Stimulated activated CD8-positive, alpha-beta memory T cell treated with anti-CD3 and anti-CD28 coated beads, Interleukin-4, amount 100 ng/mL, for 1 hour (primary cell): ENCODE measurements around the gene PTPRS.
"Not testable (repeated sequence)": the region's sequence is repeated elsewhere in the genome, so short reads cannot be mapped to it uniquely, and the experiment has no call there.

Source experiments
- DNase-seq, 2 donors: peaks; one replicate each; pipeline ENCODE4 v3.0.0-alpha.2; 2020; ENCODE audit warnings: low read depth in 2 of 2, low spot score in 1 of 2

The PTPRS gene

DNA sequence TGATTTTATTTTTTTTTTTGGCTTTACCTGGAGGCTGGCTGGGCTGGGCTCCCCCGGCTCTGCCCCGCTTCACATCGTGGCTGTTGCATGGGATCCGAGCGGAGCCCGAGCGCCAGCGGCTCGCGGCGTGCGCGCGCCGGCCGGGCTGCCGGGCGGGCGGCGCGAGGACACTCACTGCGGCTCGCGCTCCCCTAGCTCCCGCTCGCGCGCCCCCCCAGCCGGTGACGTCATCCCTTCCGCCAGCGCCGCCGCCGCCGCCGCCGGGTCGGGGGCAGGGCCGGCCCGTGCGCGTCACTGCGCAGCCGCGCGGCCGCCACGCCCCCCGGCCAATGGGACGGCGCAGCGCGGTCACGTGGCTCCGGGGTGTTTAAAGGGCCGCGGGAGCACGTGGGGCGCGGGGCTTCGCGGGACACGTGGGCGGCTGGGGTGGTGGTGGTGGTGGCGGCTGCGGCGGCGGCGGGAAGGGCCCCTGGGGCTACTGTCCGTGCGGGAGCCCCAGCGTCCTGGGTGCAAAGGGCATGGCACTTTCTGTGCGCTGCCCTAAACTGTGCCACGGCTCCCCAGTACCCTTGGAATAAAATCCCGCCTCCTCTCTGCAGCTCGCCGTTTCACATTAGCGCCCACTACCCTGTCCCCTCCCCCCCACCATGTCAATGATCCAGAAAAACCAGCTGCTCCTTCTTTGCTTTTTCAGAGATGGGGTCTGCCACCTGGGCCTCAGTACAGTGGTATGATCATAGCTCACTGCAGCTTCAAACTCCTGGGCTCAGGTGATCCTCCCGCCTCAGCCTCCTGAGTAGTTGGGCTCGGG is at the start of gene PTPRS:
TSS of gene PTPRS (minus strand) at position 176 of the 811 bp plus-strand sequence. CDS start 54,672 bp downstream, outside the sequence.
- peak; percentile 28 to 34 for DNase-seq

DNA sequence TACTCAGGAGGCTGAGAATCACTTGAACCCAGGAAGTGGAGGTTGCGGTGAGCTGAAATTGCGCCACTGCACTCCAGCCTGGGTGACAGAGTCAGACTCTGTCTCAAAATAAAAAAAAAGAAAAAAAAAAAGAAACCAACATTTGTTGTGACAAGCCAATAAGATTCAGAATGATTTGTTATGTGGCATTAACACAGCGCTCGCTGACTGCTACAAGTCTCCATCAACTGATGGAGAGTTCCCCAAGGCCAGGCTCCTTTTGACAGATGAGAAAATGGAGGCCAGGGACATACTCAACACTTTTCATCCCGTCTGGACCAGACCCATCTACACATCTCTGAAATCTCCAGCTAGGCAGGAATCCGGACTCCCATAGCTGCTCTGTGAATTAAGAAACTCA is 48.7 kb upstream of the PTPRS start:
- DNase-seq = no peak

DNA sequence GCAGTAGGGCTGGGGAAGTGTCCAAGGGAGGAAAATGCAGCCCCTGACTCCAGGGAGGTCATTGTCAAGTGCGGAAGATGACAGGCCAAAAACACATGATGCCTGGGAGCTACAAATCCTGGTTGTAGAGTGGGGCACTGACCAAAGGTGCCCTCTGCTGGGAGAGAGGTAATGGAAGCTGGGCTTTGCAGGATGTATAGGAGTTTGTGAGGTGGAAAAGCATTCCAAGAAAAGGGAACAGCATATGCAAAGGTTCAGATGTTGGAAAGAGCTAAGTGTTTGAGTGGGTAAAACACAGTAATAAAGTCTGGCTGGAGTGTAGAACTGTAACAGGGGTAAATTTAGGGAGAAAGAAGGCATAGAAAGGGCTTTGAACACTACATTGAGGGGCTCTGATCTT is 46.9 kb upstream of the PTPRS start:
- DNase-seq = no peak

DNA sequence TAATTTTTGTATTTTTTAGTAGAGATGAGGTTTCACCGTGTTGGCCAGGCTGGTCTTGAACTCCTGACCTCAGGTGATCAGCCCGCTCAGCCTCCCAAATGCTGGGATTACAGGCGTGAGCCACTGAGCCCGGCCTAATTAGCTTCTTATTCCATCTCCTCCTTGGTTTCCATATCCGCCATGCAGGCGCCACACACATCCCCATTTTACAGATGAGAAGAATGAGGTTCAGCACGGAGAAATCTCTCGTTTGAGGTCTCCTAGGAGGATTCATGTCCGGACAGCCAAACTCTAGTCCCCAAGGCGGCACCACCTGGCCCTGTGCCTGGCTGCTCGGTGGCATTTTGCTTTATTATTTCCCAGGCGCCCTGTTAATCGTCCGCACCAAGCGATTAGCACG is 46.2 kb upstream of the PTPRS start:
- no peak for DNase-seq

DNA sequence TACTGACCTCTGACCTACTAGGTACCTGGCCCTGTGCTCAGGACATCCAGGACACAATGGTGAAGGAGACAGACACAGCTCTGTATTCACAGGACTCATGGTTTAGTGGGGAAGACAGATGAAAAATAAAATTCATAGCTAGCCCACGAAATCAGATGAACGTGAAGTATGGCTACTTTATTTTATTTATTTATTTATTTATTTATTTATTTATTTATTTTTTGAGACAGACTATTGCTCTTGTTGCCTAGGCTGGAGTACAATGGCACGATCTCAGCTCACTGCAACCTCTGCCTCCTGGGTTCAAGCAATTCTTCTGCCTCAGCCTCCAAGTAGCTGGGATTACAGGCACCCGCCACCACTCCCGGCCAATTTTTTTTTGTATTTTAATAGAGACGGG is 40.6 kb upstream of the PTPRS start:
- not testable (repeated sequence) for DNase-seq

DNA sequence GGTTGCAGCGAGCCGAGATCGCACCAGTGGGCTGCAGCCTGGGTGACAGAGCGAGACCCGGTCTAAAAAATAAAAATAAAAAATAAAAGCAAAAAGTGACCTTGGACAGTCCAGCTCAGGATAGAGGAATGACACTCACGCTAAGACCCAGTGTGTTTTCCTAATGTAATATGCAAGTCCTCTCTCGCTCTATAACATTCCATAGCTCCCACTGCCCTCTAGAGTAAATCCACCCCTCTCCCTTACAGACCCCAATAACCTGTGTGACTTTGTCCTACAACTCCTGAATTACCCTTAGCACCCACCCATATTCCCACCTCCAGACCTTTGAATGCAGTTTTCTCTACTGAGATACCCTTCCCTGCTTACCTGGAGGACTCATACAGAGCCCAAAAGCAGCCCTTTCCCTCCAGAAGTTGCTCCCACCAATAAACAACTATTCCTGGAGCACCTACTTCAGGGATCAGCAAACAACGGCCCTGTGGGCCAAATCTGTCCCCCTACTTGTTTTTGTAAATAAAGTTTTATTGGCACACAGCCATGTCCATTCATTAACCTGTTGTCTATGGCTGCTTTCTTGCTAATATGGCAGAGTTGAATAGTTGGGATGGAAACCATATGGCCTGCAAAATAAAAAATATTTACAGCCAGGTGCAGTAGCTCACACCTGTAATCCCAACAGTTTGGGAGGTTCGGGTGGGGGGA is 39.8 kb upstream of the PTPRS start:
- no peak for DNase-seq

DNA sequence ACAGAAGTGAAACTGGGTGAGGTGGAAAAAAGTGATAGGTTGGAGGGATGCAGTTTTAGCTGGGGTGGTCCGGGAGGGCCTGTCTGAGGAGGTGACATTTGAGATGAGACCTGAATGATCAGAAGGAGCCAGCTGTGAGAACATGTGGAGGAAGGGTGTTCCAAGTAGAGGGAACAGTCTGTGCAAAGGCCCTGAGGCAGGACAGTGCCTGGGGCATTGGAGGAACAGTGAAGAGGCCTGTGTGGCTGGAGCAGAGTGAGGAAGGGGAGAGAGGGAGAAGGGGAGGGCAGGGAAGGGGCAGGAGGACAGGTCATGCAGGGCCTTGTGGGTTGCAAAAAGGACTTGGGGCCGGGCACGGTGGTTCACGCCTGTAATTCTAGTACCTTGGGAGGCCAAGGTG is 36.3 kb upstream of the PTPRS start:
- no peak for DNase-seq

DNA sequence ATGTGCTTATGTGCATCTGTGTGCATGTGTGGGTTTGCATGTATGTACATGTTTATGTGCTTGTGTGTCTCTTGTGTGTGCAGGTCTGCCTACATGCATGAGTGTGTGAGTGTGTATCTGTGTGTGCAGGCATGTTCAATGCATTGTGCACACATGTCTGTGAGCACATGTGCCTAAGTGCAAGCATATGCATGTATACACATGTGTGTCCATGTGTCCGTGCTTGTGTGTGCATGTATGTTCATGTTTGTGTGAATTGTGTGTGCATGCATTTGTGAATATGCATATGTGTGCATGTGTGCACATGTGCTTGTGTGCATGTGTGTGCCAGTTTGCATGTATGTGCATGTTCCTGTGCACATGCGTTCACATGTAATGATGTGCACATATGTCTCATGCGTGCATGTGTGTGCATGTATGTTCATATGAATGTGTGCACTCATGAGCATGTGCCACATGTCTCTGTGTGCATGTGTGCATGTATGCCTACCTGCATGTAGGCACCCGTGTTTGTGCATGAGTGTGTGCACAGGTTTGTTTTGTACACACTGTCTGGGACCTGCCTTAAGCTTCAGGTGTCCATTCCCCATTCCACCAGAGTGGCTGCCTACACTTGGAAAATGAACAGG is 32.1 kb upstream of the PTPRS start:
- DNase-seq = no peak

DNA sequence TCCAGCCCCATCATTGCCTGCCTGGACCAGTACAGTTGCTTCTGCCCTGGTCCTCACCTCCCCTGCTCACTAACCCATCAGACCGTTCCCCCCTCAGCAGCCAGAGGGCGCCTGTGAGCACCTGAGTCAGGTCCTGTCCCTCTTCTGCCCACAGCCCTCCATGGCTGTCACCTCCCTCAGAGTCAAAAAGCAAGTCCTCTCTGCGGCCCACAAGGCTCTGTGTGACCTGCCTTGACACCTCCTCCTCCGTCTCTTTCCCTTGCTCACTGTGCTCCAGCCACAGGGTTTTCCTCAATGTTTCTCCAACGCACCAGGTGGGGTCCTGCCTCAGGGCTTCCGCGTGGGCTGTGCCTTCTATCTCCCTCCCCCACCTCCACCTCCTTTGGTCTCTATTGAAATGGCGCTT is 29.4 kb upstream of the PTPRS start:
- peak in 1 of 2 donors; percentile 4 for DNase-seq

DNA sequence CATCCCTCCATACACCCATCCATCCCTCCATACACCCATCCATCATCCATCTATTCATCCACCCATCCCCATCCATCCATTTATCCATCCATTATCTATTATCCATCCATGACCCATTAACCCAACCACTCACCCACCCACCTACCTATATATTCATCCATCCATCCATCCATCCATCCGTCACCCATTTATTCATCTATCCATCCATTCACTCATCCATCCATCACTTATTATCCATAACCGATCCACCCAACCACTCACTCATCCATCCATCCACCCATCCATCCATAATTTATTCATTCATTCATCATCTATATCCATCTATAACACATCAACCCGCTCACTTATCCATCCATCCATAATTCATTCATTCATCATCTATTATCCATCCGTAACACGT is 28.7 kb upstream of the PTPRS start:
- no peak for DNase-seq

DNA sequence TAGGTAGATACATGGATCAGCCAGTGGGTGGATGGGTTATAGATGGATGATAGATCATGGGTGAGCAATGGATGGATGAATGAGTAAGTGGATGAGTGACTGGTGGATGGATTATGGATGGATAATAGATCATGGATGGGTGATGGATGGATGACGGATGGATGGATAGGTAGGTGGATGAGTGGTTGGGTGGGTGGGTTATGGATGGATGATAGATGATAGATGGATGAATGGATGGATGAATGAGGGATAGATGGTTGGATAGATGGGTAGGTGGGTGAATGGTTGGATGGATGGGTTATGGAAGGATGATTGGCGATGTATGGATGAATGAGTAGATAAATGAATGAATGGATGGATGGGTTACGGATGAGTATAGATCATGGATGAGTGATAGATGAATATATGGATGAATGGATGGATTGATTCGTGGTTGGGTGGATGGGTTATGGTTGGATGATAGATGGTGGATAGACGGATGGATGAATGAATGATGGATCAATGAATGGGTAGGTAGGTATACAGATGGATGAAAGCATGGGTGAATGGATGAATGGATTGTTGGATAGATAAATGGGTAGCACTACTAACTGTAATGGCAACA is 27.0 kb upstream of the PTPRS start:
- no peak for DNase-seq

DNA sequence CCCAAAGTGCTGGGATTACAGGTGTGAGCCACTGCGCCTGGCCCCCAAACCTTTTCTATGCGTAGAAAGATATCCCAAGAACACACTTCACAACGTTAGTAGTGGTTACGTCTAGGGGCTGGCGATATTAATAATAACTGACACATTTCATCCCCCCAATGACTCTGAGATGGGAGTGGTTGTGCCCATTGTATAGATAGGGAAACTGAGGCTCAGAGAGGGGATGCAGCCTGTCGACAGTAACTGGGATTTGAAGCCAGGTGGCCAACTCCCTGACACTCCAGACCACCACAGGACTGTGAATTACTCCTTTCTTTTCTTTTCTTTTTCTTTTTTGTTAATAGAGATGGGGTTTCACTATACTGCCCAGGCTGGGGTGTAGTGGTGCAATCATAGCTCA is 25.3 kb upstream of the PTPRS start:
- DNase-seq = no peak

DNA sequence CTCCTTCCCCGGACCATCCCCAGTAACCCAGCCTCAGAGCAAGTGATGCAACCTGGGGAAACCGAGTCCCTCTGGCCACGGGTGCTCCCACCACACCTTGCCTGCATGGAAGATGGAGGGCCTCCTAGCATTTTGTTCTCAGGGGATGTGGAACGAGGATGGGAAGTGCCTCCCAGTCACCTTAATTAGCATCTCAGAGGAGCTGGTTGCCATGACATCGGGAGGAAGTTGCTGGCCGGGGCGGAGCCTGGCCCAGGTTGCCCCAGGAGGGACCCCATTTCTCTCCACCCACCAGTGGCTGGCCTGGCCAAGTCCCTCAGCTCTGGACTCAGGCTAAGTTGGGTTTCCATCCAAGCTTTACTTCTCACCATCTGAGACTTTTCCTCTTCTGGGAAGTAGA is 24.1 kb upstream of the PTPRS start:
- DNase-seq = no peak

DNA sequence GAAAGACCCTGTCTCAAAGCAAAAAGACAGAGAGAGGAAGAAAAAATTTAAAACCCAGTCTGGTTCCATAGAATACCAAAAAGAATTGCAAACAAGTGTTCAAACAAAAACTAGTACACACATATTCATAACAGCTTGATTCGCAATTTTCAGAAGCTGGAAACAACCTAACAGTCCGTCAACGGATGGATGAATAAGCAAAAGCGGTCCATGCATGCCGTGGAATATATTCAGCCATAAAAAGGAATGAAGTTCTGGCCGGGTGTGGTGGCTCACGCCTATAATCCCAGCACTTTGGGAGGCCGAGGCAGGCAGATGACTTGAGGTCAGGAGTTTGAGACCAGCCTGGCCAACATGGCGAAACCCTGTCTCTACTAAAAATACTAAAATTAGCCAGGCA is 21.2 kb upstream of the PTPRS start:
- not testable (repeated sequence) for DNase-seq

DNA sequence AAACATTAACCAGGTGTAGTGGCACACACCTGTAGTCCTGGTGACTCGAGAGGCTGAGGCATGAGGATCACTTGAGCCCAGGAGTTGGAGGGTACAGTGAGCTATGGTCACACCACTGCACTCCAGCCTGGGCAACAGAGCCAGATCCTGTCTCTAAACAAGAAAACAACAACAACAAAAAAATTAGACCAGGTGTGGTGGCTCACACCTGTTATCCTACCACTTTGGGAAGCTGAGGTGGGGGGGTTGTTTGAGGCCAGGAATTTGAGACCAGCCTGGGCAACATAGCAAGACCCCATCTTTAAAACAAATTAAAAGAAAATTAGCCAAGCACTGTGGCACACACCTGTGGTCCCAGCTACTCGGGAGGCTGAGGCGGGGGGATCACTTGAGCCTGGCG is 20.8 kb upstream of the PTPRS start:
- no peak for DNase-seq

DNA sequence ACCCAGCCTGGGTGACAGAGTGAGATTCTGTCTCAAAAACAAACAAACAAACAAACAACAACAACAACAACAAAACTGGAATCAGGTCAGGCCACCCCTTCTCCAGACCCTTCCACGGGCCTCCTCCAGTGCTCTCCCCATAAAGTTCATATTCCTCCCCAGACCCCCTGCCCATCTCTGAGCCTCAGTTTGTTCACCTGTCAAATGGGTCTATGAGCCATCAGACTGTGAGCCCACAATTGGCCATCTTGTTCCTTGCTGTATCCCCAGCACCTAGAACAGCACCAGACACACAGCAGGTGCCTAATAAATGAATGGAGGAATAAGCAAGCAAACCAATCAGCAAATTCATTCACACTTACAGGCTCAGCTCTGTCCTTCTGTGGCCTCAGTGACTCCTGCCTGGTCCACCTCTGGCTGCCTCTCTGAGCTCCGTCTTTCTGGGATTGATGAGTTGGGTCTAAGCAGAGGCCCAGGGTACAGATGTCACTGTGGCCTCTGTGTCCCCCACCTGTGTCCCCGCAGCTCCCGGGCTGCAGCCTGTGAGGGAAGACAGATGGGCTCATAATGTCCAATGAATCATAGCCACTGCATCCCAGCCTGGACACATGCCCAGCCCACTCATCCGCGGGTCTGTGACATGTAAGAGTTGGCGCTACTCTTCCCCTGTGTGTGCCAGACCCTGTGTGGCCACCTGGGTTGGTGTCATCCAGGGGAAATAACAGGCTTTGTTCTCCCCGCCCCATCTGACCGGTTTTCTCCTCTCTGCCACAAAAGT is 19.6 kb upstream of the PTPRS start:
- DNase-seq = no peak

DNA sequence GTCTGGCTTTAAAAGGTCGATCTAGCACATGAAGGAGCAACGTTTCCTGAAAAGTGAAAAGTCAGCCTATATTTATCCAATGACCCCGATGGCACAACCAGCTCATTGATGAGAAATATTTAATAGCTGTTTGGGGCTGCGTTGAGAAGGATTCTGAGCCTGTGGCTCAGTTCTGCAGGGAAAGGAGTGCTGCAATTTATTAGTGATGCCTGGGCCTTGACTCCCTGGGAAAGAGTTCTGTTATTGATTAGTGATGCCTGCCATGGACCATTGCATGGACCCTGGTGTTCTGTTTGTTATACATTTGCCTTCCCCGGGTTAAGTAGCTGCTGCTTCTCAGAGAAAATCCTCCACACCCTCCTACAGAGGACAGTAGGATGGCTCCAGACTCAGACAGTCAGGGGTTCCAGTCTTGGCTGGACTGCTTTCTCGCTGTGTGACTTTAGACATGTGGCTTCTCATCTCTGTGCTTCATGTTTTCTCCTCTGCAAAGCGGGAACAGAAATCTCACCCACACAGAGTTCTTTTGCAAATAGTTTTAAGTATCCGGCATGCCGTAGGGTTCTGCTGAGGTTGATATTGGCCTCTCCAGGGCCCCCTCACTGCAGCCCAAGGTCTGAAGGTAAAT is 17.7 kb upstream of the PTPRS start:
- no peak for DNase-seq

DNA sequence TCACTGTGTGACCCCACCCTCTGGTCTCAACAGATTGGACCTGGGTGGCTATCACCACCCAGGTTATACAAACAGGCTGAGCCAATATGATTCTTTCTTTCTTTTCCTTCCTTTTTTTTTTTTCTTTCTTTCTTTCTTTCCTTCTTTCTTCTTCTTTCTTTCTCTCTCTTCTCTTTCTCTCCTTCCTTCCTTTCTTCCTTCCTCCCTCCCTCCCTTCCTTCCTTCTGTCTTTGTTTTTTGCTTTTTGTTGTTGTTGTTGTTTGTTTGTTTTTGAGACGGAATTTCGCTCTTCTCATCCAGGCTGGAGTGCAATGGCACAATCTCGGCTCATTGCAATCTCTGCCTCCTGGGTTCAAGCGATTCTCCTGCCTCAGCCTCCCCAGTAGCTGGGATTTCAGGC is 17.0 kb upstream of the PTPRS start:
- DNase-seq = no peak

DNA sequence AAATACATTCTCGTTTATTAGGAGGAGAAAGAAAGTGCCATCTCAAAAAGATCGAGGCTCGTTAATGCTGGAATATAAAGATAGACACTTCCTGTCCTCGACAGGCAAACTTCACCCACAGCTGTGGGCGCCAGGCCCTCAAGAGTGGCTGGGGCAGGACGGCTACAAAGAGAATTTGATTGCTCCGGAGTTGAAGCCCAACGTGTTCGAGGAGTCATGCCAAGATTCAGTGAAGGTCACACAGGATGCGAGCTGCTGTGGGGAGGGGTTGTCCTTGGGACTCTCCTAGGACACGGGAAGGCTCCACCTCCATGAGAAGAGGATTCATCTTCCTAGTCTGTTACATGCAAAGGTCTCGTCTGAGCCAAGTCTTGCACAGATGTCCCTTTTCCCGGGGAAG is 16.3 kb upstream of the PTPRS start:
- DNase-seq = no peak

DNA sequence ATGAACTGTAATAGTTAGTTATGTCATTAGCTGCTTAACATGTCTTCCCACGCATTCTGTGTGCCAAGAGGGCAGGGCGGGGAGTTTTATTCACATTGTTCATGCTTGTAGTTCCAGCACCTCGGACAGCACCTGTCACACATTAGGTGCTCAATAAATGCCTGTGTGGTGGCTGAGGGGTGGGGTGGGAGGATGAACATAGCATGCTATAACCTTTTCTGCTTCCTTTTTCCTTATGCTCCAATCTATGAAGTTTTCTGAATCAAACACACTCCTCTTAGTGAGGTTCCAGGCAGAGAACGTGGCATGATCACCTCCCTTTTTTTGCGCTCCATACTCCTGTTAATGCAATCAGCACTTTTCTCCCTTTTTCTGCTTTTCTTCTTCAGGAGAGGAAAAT is 15.8 kb upstream of the PTPRS start:
- DNase-seq = no peak

DNA sequence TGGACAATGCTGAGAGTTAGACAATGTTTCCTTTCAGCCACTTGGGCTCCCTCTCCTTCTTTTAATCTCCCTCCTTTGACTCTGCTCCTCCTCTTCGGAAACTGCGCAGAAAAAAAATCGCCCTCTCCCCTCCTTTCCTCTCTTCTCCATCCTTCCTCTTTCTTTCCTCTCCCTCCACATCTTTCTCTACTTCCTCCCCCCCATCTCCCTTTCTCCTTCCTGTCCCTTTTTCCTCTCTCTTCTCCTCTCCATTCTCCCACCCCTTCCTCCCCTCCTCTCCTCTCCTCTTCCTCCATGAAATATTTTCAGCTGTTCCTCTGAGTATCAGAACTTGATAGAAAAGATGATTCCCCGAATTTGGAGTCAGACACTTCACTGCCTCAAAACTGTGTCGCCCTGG is 15.1 kb upstream of the PTPRS start:
- no peak for DNase-seq
